HG03135 (cell line): ENCODE results near the gene WWOX.

Source experiments
- ATAC-seq: cut with Tn5 transposase; IDR thresholded peaks from one replicate; pipeline ENCODE4 v1.9.1; 2021; ENCODE audit warnings: mild to moderate bottlenecking, moderate library complexity; ENCODE audit not compliant: unreplicated experiment

The WWOX gene

GRCh38 chr16:78629173-78629572 lies 529.7 kb downstream of the WWOX start:
- ATAC-seq = no peak

GRCh38 chr16:78630102-78630501 lies 530.6 kb downstream of the WWOX start:
- ATAC-seq = no peak

GRCh38 chr16:78633551-78633950 lies 534.1 kb downstream of the WWOX start:
- no peak for ATAC-seq

- no peak for ATAC-seq
These were observed 536.4 kb downstream of the WWOX start for GRCh38 chr16:78635807-78636206.

- no peak for ATAC-seq
These were observed 538.9 kb downstream of the WWOX start for GRCh38 chr16:78638371-78638770.

GRCh38 chr16:78639775-78640174 lies 540.3 kb downstream of the WWOX start:
- ATAC-seq = no peak

- no peak for ATAC-seq
These were observed 541.4 kb downstream of the WWOX start for GRCh38 chr16:78640886-78641285.

- ATAC-seq = no peak
These were observed 542.0 kb downstream of the WWOX start for GRCh38 chr16:78641433-78641832.

- ATAC-seq = no peak
These were observed 543.3 kb downstream of the WWOX start for GRCh38 chr16:78642621-78643285.

GRCh38 chr16:78645657-78646056 lies 546.2 kb downstream of the WWOX start:
- ATAC-seq = no peak

- no peak for ATAC-seq
These were observed 547.6 kb downstream of the WWOX start for GRCh38 chr16:78647019-78647418.

GRCh38 chr16:78647491-78647890 lies 548.0 kb downstream of the WWOX start:
- no peak for ATAC-seq

GRCh38 chr16:78648517-78648916 lies 549.1 kb downstream of the WWOX start:
- no peak for ATAC-seq

- no peak for ATAC-seq
These were observed 551.1 kb downstream of the WWOX start for GRCh38 chr16:78650339-78651074.

- ATAC-seq = no peak
These were observed 555.5 kb downstream of the WWOX start for GRCh38 chr16:78654929-78655328.

- no peak for ATAC-seq
These were observed 556.1 kb downstream of the WWOX start for GRCh38 chr16:78655331-78656113.

GRCh38 chr16:78656887-78657286 lies 557.4 kb downstream of the WWOX start:
- no peak for ATAC-seq

GRCh38 chr16:78659216-78659615 lies 559.8 kb downstream of the WWOX start:
- ATAC-seq = no peak

- ATAC-seq = no peak
These were observed 560.3 kb downstream of the WWOX start for GRCh38 chr16:78659668-78660217.

GRCh38 chr16:78660795-78661194 lies 561.3 kb downstream of the WWOX start:
- ATAC-seq = no peak

GRCh38 chr16:78663690-78664089 lies 564.2 kb downstream of the WWOX start:
- no peak for ATAC-seq
